Hepatocyte (in vitro differentiated cells): ENCODE results near the gene PIGK.

ENCODE experiments used
- EZH2phosphoT487 ChIP-seq: fragments of 200-600 bp; sonication (generic); IDR thresholded peaks from one replicate; pipeline ENCODE4 v1.6.1; 2018; ENCODE audit warnings: antibody characterized with exemption, mild to moderate bottlenecking, low read depth, moderate library complexity; ENCODE audit not compliant: unreplicated experiment, severe bottlenecking
- TF ChIP-seq, protein P1 (sequence below): fragments of 200-600 bp; sonication (generic); IDR thresholded peaks from 2 replicates; pipeline ENCODE4 v1.5.1; 2016; ENCODE audit warnings: antibody characterized with exemption, mild to moderate bottlenecking; ENCODE audit not compliant: poor library complexity

GRCh38 chr1:77239311-77239710, 20.1 kb upstream of the PIGK start:
- TF ChIP-seq, protein P1, sequence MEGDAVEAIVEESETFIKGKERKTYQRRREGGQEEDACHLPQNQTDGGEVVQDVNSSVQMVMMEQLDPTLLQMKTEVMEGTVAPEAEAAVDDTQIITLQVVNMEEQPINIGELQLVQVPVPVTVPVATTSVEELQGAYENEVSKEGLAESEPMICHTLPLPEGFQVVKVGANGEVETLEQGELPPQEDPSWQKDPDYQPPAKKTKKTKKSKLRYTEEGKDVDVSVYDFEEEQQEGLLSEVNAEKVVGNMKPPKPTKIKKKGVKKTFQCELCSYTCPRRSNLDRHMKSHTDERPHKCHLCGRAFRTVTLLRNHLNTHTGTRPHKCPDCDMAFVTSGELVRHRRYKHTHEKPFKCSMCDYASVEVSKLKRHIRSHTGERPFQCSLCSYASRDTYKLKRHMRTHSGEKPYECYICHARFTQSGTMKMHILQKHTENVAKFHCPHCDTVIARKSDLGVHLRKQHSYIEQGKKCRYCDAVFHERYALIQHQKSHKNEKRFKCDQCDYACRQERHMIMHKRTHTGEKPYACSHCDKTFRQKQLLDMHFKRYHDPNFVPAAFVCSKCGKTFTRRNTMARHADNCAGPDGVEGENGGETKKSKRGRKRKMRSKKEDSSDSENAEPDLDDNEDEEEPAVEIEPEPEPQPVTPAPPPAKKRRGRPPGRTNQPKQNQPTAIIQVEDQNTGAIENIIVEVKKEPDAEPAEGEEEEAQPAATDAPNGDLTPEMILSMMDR = no peak
- no peak for TF ChIP-seq EZH2phosphoT487
